Activated CD8-positive, alpha-beta memory T cell treated with anti-CD3 and anti-CD28 coated beads, Interleukin-2, amount 50 U/mL, for 48 hours (primary cell): Measurements from ENCODE around the gene AURKB.
A peak's percentile ranks its signal among the peaks of the same experiment; 100 is the strongest.
"Not testable (repeated sequence)": the region's sequence is repeated elsewhere in the genome, so short reads cannot be mapped to it uniquely, and the experiment has no call there.

ENCODE experiments used
- DNase-seq: peaks from one replicate; pipeline ENCODE4 v3.0.0-alpha.2; 2020

The AURKB gene

GRCh38 chr17:8209907-8210760 is at the start of gene AURKB:
AURKB (minus strand) TSS chr17:8210575; CDS start chr17:8210224, 351 bp downstream.
- peak; percentile 94 for DNase-seq

GRCh38 chr17:8257801-8258200 is 47.4 kb upstream of the AURKB start:
- no peak for DNase-seq

- no peak for DNase-seq
These were observed 46.3 kb upstream of the AURKB start for GRCh38 chr17:8256691-8257090.

- DNase-seq = no peak
These were observed 45.9 kb upstream of the AURKB start for GRCh38 chr17:8256291-8256690.

GRCh38 chr17:8255499-8255898 is 45.1 kb upstream of the AURKB start:
- no peak for DNase-seq

GRCh38 chr17:8254881-8255280 is 44.5 kb upstream of the AURKB start:
- no peak for DNase-seq

- no peak for DNase-seq
These were observed 43.4 kb upstream of the AURKB start for GRCh38 chr17:8253801-8254200.

GRCh38 chr17:8251411-8251810 is 41.0 kb upstream of the AURKB start:
- DNase-seq = not testable (repeated sequence)

GRCh38 chr17:8249621-8250500 is 39.5 kb upstream of the AURKB start:
- no peak for DNase-seq

- DNase-seq = peak; percentile 100
These were observed 38.6 kb upstream of the AURKB start, which contains the start of gene PFAS for GRCh38 chr17:8248751-8249607. PFAS (plus strand) TSS chr17:8249289; CDS start chr17:8253938, 4,649 bp downstream.

GRCh38 chr17:8244768-8245167 is 34.4 kb upstream of the AURKB start:
- DNase-seq = no peak

- DNase-seq = no peak
These were observed 33.5 kb upstream of the AURKB start for GRCh38 chr17:8243827-8244226.

GRCh38 chr17:8237886-8238285 is 27.5 kb upstream of the AURKB start:
- DNase-seq = no peak

GRCh38 chr17:8237175-8237574 is 26.8 kb upstream of the AURKB start:
- no peak for DNase-seq

GRCh38 chr17:8235676-8236075 is 25.3 kb upstream of the AURKB start:
- no peak for DNase-seq

- no peak for DNase-seq
These were observed 24.2 kb upstream of the AURKB start for GRCh38 chr17:8234361-8235270.

GRCh38 chr17:8231701-8232100 is 21.3 kb upstream of the AURKB start:
- no peak for DNase-seq

GRCh38 chr17:8227238-8227581 is 16.8 kb upstream of the AURKB start:
- no peak for DNase-seq

GRCh38 chr17:8226536-8227237 is 16.3 kb upstream of the AURKB start:
- DNase-seq = peak; percentile 88

GRCh38 chr17:8225813-8226535 is 15.6 kb upstream of the AURKB start:
- DNase-seq = peak; percentile 91
